ENCODE data around the gene LPP.

Gene LPP, protein sequence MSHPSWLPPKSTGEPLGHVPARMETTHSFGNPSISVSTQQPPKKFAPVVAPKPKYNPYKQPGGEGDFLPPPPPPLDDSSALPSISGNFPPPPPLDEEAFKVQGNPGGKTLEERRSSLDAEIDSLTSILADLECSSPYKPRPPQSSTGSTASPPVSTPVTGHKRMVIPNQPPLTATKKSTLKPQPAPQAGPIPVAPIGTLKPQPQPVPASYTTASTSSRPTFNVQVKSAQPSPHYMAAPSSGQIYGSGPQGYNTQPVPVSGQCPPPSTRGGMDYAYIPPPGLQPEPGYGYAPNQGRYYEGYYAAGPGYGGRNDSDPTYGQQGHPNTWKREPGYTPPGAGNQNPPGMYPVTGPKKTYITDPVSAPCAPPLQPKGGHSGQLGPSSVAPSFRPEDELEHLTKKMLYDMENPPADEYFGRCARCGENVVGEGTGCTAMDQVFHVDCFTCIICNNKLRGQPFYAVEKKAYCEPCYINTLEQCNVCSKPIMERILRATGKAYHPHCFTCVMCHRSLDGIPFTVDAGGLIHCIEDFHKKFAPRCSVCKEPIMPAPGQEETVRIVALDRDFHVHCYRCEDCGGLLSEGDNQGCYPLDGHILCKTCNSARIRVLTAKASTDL

GRCh38 chr3:188154014-188154808, at the start of gene LPP:
LPP (plus strand) TSS chr3:188154157; CDS start chr3:188406121, 251,964 bp downstream.
- peak within 1 kb of the TSS; percentile 94 for H3K27ac ChIP-seq (ENCODE audit: low read length)
- H3K9me3 ChIP-seq (ENCODE audit: control insufficient read depth, low read depth, low read length): no peaks in the 10 kb centered on the region
- peaks cover 25% of the 10 kb centered on the region for H3K4me1 ChIP-seq (ENCODE audit: control insufficient read depth, low read depth, low read length)
- H3K4me3 ChIP-seq (ENCODE audit: low read length): peak within 1 kb of the TSS; percentile 85
- H3K36me3 ChIP-seq (ENCODE audit: control insufficient read depth, low read depth, low read length): no peaks in the 10 kb centered on the region
- H3K27me3 ChIP-seq (ENCODE audit: control insufficient read depth, insufficient read depth, low read length): no peaks in the 10 kb centered on the region
- H3K9ac ChIP-seq (ENCODE audit: low read length): peak within 1 kb of the TSS; percentile 97

DNA sequence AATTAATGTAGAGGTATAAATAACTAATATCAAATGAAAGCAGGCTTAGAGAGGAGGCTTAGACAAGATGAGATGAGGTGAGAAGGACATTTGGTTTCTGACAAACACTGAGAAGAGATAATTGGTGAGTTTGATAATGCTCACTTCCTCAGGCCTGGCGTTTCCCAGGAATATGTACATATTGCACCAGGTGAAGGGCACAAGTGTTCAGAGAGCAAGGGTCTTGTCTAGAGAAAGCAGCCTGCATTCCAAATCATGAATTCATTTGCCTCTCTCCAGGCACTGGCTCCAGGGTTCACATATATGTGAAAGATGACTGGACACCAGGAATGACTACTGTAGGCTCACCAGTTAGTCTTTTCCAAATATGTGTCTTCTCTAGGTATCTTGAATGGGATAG, 48.0 kb upstream of the LPP start:
- Histone ChIP-seq H3K4me1 (ENCODE audit: control insufficient read depth, low read depth, low read length) (peaks cover 13% of the 10 kb centered on the region), H3K4me3 (ENCODE audit: low read length) (no peak overlapping the region), H3K9ac (ENCODE audit: low read length) (no peak overlapping the region), H3K27me3 (ENCODE audit: control insufficient read depth, insufficient read depth, low read length) (peaks cover 9% of the 10 kb centered on the region), H3K9me3 (ENCODE audit: control insufficient read depth, low read depth, low read length) (no peaks in the 10 kb centered on the region), H3K36me3 (ENCODE audit: control insufficient read depth, low read depth, low read length) (no peaks in the 10 kb centered on the region), H3K27ac (ENCODE audit: low read length) (no peak overlapping the region)

DNA sequence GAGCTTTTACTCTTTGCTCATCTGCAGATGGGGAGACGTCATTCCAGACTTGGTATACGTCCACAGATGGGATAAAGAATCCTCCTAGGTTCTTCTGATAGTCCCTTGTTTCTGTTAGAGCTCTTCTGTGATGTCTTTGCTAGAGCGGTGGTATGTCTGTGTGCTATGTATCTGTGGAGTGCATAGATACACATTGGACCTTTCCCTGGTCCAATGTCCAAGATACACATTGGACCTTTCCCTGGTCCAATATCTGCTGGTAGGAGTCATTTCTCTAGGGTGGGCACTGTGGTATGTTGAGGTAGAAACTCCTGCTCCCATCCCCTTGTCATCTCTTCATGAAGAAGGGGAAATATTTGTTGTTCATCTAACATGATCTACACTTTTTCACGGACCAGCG, 47.5 kb upstream of the LPP start:
- Histone ChIP-seq H3K9me3 (ENCODE audit: control insufficient read depth, low read depth, low read length) (no peaks in the 10 kb centered on the region), H3K27ac (ENCODE audit: low read length) (no peak overlapping the region), H3K36me3 (ENCODE audit: control insufficient read depth, low read depth, low read length) (no peaks in the 10 kb centered on the region), H3K9ac (ENCODE audit: low read length) (no peak overlapping the region), H3K4me1 (ENCODE audit: control insufficient read depth, low read depth, low read length) (peaks cover 13% of the 10 kb centered on the region), H3K4me3 (ENCODE audit: low read length) (no peak overlapping the region), H3K27me3 (ENCODE audit: control insufficient read depth, insufficient read depth, low read length) (peaks cover 9% of the 10 kb centered on the region)

DNA sequence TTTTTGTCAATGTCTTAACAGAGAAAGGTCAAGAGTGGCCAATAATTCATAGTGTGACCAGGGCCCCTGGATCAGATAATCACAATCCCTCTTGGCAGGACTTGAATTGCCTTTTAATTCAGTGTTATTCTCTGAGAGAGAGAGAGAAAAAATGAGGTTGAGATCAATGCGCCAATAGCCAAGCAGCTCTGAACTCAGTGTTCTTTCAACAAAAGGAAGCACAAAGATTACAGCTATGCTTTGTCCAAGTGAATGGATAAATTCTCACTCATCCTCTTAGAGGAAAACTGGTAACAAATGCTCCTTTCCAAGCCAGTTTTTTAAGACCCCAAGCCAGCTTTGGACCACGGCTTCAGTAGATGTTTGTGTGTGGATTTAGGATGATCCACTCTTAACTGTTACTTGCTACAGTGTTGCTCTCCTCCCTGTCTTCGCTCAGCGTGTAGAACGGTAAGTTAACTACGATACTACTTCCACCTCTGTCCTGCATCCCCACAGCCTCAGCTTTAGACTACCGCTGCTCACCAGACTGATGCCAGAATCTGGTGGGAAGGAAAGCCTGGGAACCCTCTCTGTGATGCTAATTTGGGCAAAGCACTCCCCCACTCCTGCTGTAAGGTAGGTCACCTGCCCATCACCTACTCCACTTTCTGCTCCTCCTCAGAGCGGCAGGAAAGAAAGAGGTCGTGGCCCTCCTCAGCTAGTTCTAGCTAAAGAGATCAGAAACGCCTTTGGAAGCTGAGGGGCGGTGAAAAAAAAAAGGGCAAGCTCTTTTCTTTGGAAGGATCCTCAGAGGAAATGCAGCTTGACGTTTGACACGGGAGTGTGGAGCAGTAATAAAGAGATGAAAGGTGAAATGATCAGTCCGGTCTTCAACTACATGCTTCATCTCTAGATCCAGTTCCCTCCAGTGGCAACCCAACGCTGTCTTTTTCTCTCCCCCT, 46.8 kb upstream of the LPP start:
- Histone ChIP-seq H3K9me3 (ENCODE audit: control insufficient read depth, low read depth, low read length) (no peaks in the 10 kb centered on the region), H3K4me1 (ENCODE audit: control insufficient read depth, low read depth, low read length) (peaks cover 13% of the 10 kb centered on the region), H3K27ac (ENCODE audit: low read length) (no peak overlapping the region), H3K4me3 (ENCODE audit: low read length) (no peak overlapping the region), H3K36me3 (ENCODE audit: control insufficient read depth, low read depth, low read length) (no peaks in the 10 kb centered on the region), H3K9ac (ENCODE audit: low read length) (no peak overlapping the region), H3K27me3 (ENCODE audit: control insufficient read depth, insufficient read depth, low read length) (peaks cover 9% of the 10 kb centered on the region)

DNA sequence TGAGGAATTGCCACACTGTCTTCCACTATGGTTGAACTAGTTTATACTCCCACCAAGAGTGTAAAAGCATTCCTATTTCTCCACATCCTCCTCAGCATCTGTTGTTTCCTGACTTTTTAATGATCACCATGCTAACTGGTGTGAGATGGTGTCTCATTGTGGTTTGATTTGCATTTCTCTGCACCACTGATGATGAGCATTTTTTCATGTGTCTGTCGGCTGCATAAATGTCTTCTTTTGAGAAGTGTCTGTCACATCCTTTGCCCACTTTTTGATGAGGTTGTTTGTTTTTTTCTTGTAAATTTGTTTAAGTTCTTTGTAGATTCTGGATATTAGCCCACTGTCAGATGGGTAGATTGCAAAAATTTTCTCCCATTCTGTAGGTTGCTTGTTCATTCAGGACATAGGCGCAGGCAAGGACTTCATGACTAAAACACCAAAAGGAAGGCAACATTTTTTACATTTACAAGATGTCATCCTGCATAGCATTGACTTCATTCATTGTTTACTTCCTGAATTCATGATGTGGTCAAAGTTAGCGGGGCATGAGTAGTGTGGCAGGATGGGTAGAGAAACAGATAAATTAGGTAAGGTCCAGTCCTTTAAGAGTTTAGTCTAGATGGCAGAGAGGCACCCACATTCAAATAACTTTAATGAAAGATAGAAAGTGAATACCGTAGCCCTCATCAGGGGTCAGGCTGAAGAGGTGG, 45.1 kb upstream of the LPP start:
- Histone ChIP-seq H3K27me3 (ENCODE audit: control insufficient read depth, insufficient read depth, low read length) (peaks cover 9% of the 10 kb centered on the region), H3K36me3 (ENCODE audit: control insufficient read depth, low read depth, low read length) (no peaks in the 10 kb centered on the region), H3K27ac (ENCODE audit: low read length) (no peak overlapping the region), H3K9ac (ENCODE audit: low read length) (no peak overlapping the region), H3K9me3 (ENCODE audit: control insufficient read depth, low read depth, low read length) (no peaks in the 10 kb centered on the region), H3K4me3 (ENCODE audit: low read length) (no peak overlapping the region), H3K4me1 (ENCODE audit: control insufficient read depth, low read depth, low read length) (peaks cover 13% of the 10 kb centered on the region)

GRCh38 chr3:188111002-188111584, 42.9 kb upstream of the LPP start:
- Histone ChIP-seq H3K4me3 (ENCODE audit: low read length) (no peak overlapping the region), H3K27me3 (ENCODE audit: control insufficient read depth, insufficient read depth, low read length) (peaks cover 8% of the 10 kb centered on the region), H3K9me3 (ENCODE audit: control insufficient read depth, low read depth, low read length) (no peaks in the 10 kb centered on the region), H3K36me3 (ENCODE audit: control insufficient read depth, low read depth, low read length) (no peaks in the 10 kb centered on the region), H3K4me1 (ENCODE audit: control insufficient read depth, low read depth, low read length) (peaks cover 13% of the 10 kb centered on the region), H3K9ac (ENCODE audit: low read length) (no peak overlapping the region), H3K27ac (ENCODE audit: low read length) (no peak overlapping the region)

GRCh38 chr3:188113756-188114155, 40.2 kb upstream of the LPP start:
- Histone ChIP-seq H3K4me3 (ENCODE audit: low read length) (no peak overlapping the region), H3K27ac (ENCODE audit: low read length) (no peak overlapping the region), H3K4me1 (ENCODE audit: control insufficient read depth, low read depth, low read length) (no peaks in the 10 kb centered on the region), H3K9ac (ENCODE audit: low read length) (no peak overlapping the region), H3K27me3 (ENCODE audit: control insufficient read depth, insufficient read depth, low read length) (no peaks in the 10 kb centered on the region), H3K36me3 (ENCODE audit: control insufficient read depth, low read depth, low read length) (no peaks in the 10 kb centered on the region), H3K9me3 (ENCODE audit: control insufficient read depth, low read depth, low read length) (no peaks in the 10 kb centered on the region)

DNA sequence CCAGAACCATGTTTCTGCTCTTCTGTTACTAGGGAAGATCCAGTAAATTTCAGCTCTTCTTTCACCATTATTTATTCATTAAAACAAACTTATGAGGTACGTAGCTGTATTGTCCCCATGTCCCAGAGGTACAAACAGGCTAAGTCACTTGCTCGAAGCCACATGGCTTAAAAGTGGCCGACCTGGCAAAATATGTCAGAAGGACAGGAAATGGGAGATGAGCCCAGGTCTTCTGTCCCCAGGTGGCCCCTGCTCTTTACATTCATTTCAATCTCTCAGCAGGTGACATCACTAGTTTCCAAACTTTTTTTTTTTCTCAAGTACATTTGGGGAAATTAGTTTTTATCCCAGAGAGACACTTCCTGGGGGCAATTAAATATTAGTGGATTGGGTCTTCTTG, 34.1 kb upstream of the LPP start:
- no peaks in the 10 kb centered on the region for H3K27me3 ChIP-seq (ENCODE audit: control insufficient read depth, insufficient read depth, low read length)
- H3K9ac ChIP-seq (ENCODE audit: low read length): no peak overlapping the region
- no peak overlapping the region for H3K27ac ChIP-seq (ENCODE audit: low read length)
- no peaks in the 10 kb centered on the region for H3K36me3 ChIP-seq (ENCODE audit: control insufficient read depth, low read depth, low read length)
- no peak overlapping the region for H3K4me3 ChIP-seq (ENCODE audit: low read length)
- peaks cover 14% of the 10 kb centered on the region for H3K4me1 ChIP-seq (ENCODE audit: control insufficient read depth, low read depth, low read length)
- no peaks in the 10 kb centered on the region for H3K9me3 ChIP-seq (ENCODE audit: control insufficient read depth, low read depth, low read length)

DNA sequence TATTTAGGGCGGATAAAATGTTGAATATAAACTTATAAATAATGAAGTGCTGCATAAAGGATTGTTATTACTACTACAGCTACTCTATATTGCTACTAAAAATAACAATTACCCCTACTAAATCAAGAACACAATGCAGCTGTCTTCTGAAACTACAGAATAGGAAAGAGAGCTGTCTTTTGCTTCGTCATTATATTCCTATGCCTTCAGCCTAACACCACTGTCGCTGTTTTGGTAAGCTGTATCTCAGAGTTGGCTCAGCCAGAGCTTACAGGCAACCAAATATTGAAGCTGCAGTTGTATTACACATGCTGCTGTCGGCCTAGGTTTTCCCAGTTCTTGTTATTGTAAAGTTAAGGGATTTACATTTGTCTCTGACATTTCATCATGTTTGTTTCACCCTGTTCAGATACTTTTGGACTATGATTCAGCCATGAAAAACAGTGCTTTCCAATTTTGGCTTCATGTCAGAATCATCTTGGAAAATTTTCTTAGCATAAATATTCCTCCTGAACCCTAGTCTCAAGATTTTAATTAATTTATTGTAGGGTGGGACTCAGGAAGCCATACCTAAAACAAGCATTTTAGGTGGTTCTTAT, 31.3 kb upstream of the LPP start:
- Histone ChIP-seq H3K9me3 (ENCODE audit: control insufficient read depth, low read depth, low read length) (no peaks in the 10 kb centered on the region), H3K4me3 (ENCODE audit: low read length) (no peak overlapping the region), H3K27ac (ENCODE audit: low read length) (no peak overlapping the region), H3K27me3 (ENCODE audit: control insufficient read depth, insufficient read depth, low read length) (no peaks in the 10 kb centered on the region), H3K9ac (ENCODE audit: low read length) (no peak overlapping the region), H3K4me1 (ENCODE audit: control insufficient read depth, low read depth, low read length) (peaks cover 14% of the 10 kb centered on the region), H3K36me3 (ENCODE audit: control insufficient read depth, low read depth, low read length) (no peaks in the 10 kb centered on the region)

All from iPS-18a (cell line).